BLaER1 treated with 17β-estradiol and CSF1 and Interleukin-3, amounts not matched to agents 10 nM and 100 nM (cell line): Measurements from ENCODE around the gene NELL1.

ENCODE experiments used
- H3K27ac ChIP-seq, 11 experiments: shearing (Covaris generic); formaldehyde crosslinking; 2 replicates each; pipeline ENCODE4 v1.8.1; 2022
- H3K27me3 ChIP-seq, 11 experiments: shearing (Covaris generic); formaldehyde crosslinking; 2 replicates each; pipeline ENCODE4 v1.8.1; 2022
- H3K36me3 ChIP-seq, 11 experiments: shearing (Covaris generic); formaldehyde crosslinking; 2 replicates each; pipeline ENCODE4 v1.8.1; 2022
- H3K4me1 ChIP-seq, 10 experiments: shearing (Covaris generic); formaldehyde crosslinking; 2 replicates each; pipeline ENCODE4 v1.8.1; 2022
- H3K4me2 ChIP-seq, 11 experiments: shearing (Covaris generic); formaldehyde crosslinking; 2 replicates each; pipeline ENCODE4 v1.8.1; 2022
- H3K4me3 ChIP-seq, 10 experiments: shearing (Covaris generic); formaldehyde crosslinking; 2 replicates each; pipeline ENCODE4 v1.8.1; 2022
- H3K9ac ChIP-seq, 11 experiments: shearing (Covaris generic); formaldehyde crosslinking; 2 replicates each; pipeline ENCODE4 v1.8.1; 2022
- H3K9me3 ChIP-seq, 11 experiments: shearing (Covaris generic); formaldehyde crosslinking; replicated peaks in 1 of 11; 2 replicates each; pipeline ENCODE4 v1.8.1; 2022
- H4K20me1 ChIP-seq, 11 experiments: shearing (Covaris generic); formaldehyde crosslinking; 2 replicates each; pipeline ENCODE4 v1.8.1; 2022
- Cebpa-rat ChIP-seq, 11 experiments: shearing (Covaris generic); IDR thresholded peaks; 2 replicates each; pipeline ENCODE4 v1.8.1; 2022

Gene NELL1

DNA sequence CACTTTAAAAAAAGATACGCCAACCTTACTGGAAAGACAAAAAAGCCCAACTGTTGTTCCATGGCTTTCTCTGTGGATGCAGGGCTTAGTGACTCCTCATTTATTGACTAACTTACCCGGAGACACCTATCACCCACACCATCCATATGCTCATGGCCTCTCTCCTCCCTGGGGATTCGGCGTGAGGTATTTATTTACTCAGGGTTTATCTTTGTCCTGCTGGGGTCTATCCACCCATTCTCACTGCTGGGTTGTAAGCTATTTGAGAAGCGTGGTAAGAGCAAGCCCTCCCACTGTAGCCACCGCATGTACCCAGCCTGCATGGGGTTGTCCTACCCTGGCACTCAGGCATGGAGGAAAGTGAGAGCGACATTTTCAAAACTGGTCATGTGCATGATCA is 93.6 kb downstream of the NELL1 start:
- no peak overlapping the region for H3K27ac ChIP-seq
- H3K4me1 ChIP-seq, result peaks cover 0 to 6% (median 0%) of the 10 kb centered on the region in 10 experiments; a peak in 3 of 20 replicates
- TF ChIP-seq Cebpa-rat (IDR thresholded peaks at IDR 0.05), result no peak

DNA sequence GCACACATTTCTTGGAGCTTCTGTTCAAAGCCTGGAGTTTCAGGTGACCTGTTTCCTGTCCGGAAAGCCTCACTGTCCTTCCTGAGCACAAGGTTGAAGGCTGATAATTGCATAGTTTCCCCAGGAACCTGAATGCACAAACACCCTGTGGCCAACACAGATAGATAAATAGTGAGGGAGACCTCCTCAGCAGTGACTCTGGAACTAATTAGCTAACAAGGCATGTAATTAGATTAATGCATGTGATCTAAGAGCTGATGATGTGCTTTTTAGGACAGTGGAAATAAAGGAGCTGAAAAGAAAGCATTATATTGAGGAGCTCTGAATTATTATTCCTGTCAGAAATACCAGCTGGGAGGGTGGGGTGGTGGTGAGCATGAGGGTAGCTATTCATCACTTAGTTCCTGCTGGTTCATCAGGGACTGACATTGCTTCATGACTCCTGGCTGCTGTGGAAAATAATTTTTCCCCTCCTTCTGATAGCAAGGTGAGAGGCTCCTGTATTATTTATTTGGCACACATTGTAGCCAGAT is 101.1 kb downstream of the NELL1 start:
- no peak for TF ChIP-seq Cebpa-rat (IDR thresholded peaks at IDR 0.05)
- H3K4me2 ChIP-seq, result no peak overlapping the region
- no peaks in the 10 kb centered on the region for H3K4me1 ChIP-seq
- H3K9ac ChIP-seq, result no peak overlapping the region
- no peak overlapping the region for H3K4me3 ChIP-seq
- H3K27me3 ChIP-seq, result no peaks in the 10 kb centered on the region
- no peaks in the 10 kb centered on the region for H4K20me1 ChIP-seq
- H3K9me3 ChIP-seq, result peaks cover 0 to 13% (median 4%) of the 10 kb centered on the region in 11 experiments; a peak in 6 of 22 replicates
- H3K36me3 ChIP-seq, result no peaks in the 10 kb centered on the region
- H3K27ac ChIP-seq, result no peak overlapping the region

More for the DNA sequence above, 93.6 kb downstream of the NELL1 start:
- no peak overlapping the region for H3K9ac ChIP-seq
- H4K20me1 ChIP-seq, result no peaks in the 10 kb centered on the region
- H3K9me3 ChIP-seq, result peaks cover 0 to 13% (median 4%) of the 10 kb centered on the region in 11 experiments; a peak in 6 of 22 replicates
- H3K27me3 ChIP-seq, result no peaks in the 10 kb centered on the region
- H3K4me2 ChIP-seq, result no peak overlapping the region
- H3K36me3 ChIP-seq, result no peaks in the 10 kb centered on the region
- no peak overlapping the region for H3K4me3 ChIP-seq

DNA sequence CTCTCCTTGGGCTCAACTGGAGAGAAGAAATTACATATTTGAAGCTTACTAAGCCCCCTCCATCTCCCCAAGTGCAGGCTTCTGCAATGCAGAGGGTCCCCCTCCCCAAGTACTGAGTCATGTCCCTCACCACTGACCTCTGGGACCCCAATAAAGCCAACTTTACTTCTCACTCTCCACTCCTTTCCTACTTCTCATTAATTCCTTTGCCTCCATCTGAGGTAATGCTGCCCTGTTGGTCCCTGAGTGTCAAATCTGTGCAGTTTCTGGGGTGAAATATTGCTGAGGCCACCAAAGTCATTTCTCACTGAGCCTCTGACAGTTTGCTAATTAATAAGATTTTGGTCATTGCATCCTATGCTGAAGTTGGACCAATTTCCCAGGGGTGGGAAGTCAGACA is 101.6 kb downstream of the NELL1 start:
- Histone ChIP-seq H4K20me1 (no peaks in the 10 kb centered on the region), H3K36me3 (no peaks in the 10 kb centered on the region), H3K27ac (no peak overlapping the region), H3K27me3 (no peaks in the 10 kb centered on the region), H3K4me2 (no peak overlapping the region), H3K9me3 (peaks cover 0 to 13% (median 4%) of the 10 kb centered on the region in 11 experiments; a peak in 6 of 22 replicates), H3K9ac (no peak overlapping the region), H3K4me3 (no peak overlapping the region), H3K4me1 (no peaks in the 10 kb centered on the region)
- TF ChIP-seq Cebpa-rat (IDR thresholded peaks at IDR 0.05), result no peak

DNA sequence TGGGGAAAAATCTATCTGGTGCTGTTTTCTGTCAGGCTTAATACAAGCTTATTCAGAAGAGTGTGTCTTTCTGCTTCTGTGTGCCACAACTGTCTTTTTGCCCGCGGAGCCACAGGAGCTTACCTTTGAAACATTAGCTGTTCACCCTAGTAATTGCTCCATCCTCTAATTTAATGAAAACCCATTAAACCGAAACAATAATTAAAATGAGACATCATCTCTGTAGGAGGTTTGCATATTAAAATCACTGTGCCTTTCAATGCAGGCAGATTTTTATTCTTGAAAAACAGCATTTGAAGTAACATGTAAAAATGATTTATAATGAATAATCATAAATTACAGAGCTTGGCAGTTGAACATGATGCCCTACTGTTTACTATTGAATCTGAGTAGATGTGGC is 102.3 kb downstream of the NELL1 start:
- H3K9me3 ChIP-seq, result peaks cover 0 to 10% (median 4%) of the 10 kb centered on the region in 11 experiments; a peak in 6 of 22 replicates
- no peak overlapping the region for H3K4me2 ChIP-seq
- no peaks in the 10 kb centered on the region for H3K4me1 ChIP-seq
- no peaks in the 10 kb centered on the region for H4K20me1 ChIP-seq
- no peak overlapping the region for H3K9ac ChIP-seq
- TF ChIP-seq Cebpa-rat (IDR thresholded peaks at IDR 0.05), result no peak
- H3K27me3 ChIP-seq, result no peaks in the 10 kb centered on the region
- H3K27ac ChIP-seq, result no peak overlapping the region
- no peak overlapping the region for H3K4me3 ChIP-seq
- H3K36me3 ChIP-seq, result no peaks in the 10 kb centered on the region

DNA sequence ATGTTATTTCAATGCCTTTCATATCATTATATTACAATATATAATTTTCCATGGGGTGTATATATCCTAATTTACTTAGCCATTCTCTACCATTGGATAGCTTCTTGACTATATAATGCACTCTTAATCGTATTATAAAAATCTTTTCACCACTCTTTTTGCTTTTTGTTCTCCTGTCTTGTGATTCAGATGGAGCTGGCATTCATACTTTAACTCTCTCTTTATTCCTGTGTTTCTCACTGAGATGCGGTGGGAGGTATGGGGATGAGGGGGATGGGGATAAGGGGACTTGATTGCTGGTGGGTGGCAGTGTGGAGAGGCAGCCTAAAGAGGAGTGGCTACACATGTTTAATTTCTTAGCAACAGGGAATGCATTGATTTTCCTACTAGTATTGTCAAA is 105.9 kb downstream of the NELL1 start:
- H3K9ac ChIP-seq, result no peak overlapping the region
- H3K36me3 ChIP-seq, result no peaks in the 10 kb centered on the region
- no peaks in the 10 kb centered on the region for H4K20me1 ChIP-seq
- no peak overlapping the region for H3K4me3 ChIP-seq
- no peak for TF ChIP-seq Cebpa-rat (IDR thresholded peaks at IDR 0.05)
- no peaks in the 10 kb centered on the region for H3K4me1 ChIP-seq
- no peaks in the 10 kb centered on the region for H3K27me3 ChIP-seq
- H3K4me2 ChIP-seq, result no peak overlapping the region
- no peak overlapping the region for H3K27ac ChIP-seq
- H3K9me3 ChIP-seq, result no peaks in the 10 kb centered on the region

DNA sequence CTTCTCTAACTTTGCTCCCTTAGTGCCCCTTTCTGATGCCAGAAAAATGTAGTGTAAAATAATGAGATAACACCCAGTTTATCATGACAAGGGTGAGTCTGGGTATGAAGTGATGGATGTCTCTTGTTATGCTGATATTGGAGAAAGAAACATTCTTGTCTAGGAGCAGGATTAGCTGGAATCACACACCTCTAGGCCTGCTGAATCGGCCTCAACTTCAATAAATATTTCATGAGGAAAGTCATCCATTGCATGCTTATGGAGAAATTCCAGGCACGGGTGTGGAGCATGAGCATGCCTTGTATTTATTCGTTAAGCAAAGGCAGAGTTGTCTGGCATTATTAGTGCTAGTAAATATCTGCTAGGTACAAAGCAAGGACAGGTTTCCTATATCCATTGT is 113.4 kb downstream of the NELL1 start:
- Histone ChIP-seq H3K36me3 (no peaks in the 10 kb centered on the region), H3K4me3 (no peak overlapping the region), H3K27ac (no peak overlapping the region), H3K27me3 (no peaks in the 10 kb centered on the region), H4K20me1 (no peaks in the 10 kb centered on the region), H3K4me2 (no peak overlapping the region), H3K9me3 (no peaks in the 10 kb centered on the region), H3K4me1 (no peaks in the 10 kb centered on the region), H3K9ac (no peak overlapping the region)
- TF ChIP-seq Cebpa-rat (IDR thresholded peaks at IDR 0.05), result no peak

DNA sequence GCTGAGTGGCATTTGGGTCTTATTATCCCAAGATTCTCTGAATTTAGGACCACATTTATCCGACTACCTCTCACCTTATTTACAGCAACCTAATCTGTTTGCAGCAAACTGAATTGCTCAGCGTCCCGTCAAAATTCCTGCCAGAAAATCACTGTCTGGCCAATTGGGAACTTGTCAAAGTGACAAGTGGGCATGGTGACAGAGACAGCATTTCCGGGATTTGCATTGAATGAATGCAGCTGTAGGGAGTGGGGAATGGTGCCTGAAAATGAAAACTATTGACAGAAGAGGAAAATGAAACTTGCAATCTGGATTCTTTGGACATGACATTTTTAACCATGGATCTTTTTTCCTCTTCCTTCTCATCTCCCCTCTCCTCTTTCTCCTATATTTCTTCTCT is 113.8 kb downstream of the NELL1 start:
- Histone ChIP-seq H3K4me3 (no peak overlapping the region), H3K36me3 (no peaks in the 10 kb centered on the region), H3K4me1 (no peaks in the 10 kb centered on the region), H3K27ac (no peak overlapping the region), H4K20me1 (no peaks in the 10 kb centered on the region), H3K9ac (no peak overlapping the region), H3K4me2 (no peak overlapping the region), H3K27me3 (no peaks in the 10 kb centered on the region), H3K9me3 (no peaks in the 10 kb centered on the region)
- TF ChIP-seq Cebpa-rat (IDR thresholded peaks at IDR 0.05), result no peak

DNA sequence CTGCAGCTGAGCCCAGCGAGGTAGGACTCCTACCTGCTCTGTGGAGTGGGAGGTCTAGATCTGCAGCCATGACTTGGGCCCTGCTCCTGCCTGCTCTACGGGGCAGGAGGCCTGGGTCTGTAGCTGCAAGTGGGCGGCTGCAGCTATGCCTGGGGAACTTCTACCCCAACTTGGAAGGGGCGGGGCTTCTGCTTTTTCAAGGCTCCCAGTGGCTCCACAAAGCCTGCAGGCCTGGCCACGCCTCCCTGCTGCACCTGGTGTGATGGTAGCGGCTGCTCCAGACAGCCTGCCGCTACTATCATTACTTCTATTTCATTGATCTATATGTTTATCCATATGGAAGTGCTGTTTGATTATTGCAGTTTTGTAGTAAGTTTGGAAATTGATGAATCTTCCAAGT is 121.2 kb downstream of the NELL1 start:
- Histone ChIP-seq H3K4me3 (no peak overlapping the region), H4K20me1 (no peaks in the 10 kb centered on the region), H3K27ac (no peak overlapping the region), H3K36me3 (peaks cover 0 to 4% (median 0%) of the 10 kb centered on the region in 11 experiments; a peak in 1 of 22 replicates), H3K27me3 (no peaks in the 10 kb centered on the region), H3K4me1 (no peaks in the 10 kb centered on the region), H3K9me3 (peaks cover 0 to 20% (median 10%) of the 10 kb centered on the region in 11 experiments; a peak in 12 of 22 replicates), H3K9ac (no peak overlapping the region), H3K4me2 (no peak overlapping the region)
- TF ChIP-seq Cebpa-rat (IDR thresholded peaks at IDR 0.05), result no peak

DNA sequence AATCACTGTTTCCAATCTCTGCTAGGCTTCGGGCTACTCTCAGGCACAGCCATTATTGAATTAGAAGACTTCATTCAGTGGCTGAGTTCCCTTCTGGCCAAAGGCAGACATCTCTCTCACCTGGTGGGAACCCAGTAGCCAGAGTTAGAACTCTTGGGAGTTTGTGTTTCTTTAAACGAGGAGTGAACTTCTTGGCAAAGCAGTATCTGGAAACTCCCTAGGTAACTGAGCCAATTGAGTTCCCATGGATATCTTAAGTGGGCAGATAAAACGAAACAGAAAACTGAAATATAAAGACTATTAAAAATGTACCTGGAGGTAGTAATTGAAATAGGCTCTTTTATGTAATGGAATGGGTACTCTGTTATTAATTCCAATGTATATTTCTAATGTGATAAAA is 125.6 kb downstream of the NELL1 start:
- H4K20me1 ChIP-seq, result no peaks in the 10 kb centered on the region
- no peaks in the 10 kb centered on the region for H3K27me3 ChIP-seq
- no peak overlapping the region for H3K4me3 ChIP-seq
- H3K4me1 ChIP-seq, result no peaks in the 10 kb centered on the region
- peaks cover 0 to 8% (median 7%) of the 10 kb centered on the region in 11 experiments; a peak in 12 of 22 replicates for H3K9me3 ChIP-seq
- H3K27ac ChIP-seq, result no peak overlapping the region
- H3K9ac ChIP-seq, result no peak overlapping the region
- H3K4me2 ChIP-seq, result no peak overlapping the region
- TF ChIP-seq Cebpa-rat (IDR thresholded peaks at IDR 0.05), result no peak
- H3K36me3 ChIP-seq, result peaks cover 0 to 3% (median 0%) of the 10 kb centered on the region in 11 experiments; a peak in 1 of 22 replicates

DNA sequence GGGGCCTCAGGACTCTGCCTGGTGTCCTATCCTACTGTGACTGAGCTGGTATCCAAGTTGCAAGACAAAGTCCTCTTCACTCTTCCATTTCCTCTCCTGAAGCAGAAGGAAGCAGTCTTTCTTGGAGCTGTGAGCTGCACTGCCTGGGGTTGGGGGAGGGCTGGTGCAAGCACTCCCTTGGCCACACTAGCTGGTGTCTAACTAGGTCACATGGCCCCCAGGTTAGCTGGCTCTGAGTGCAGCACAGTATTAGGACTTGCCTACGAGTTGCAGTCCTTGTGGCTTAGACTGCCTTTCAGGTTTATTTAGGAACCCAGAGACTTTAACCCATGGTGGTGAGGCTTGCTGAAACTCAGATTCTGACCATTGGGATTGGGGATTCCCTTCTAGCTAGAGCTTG is 138.9 kb downstream of the NELL1 start:
- H3K4me2 ChIP-seq, result no peak overlapping the region
- H3K9ac ChIP-seq, result no peak overlapping the region
- no peaks in the 10 kb centered on the region for H3K27me3 ChIP-seq
- peaks cover 3 to 33% (median 18%) of the 10 kb centered on the region in 11 experiments; a peak in 9 of 22 replicates for H3K9me3 ChIP-seq
- H3K4me3 ChIP-seq, result no peak overlapping the region
- no peaks in the 10 kb centered on the region for H4K20me1 ChIP-seq
- H3K36me3 ChIP-seq, result no peaks in the 10 kb centered on the region
- no peak for TF ChIP-seq Cebpa-rat (IDR thresholded peaks at IDR 0.05)
- no peaks in the 10 kb centered on the region for H3K4me1 ChIP-seq
- no peak overlapping the region for H3K27ac ChIP-seq
